Testis (tissue), 2 donors: ENCODE results near the gene FAM240A.

ENCODE experiments used
- POLR2A ChIP-seq: fragments of 450-650 bp; IDR thresholded peaks from one replicate; pipeline ENCODE4 v1.6.1; 2017; ENCODE audit warnings: antibody characterized with exemption, mild to moderate bottlenecking, moderate library complexity
- TF ChIP-seq, protein P1 (sequence below), 3 experiments: fragments of 450-650 bp in 2 of 3; fragments of 200-600 bp in 1 of 3; sonication (generic) in 1 of 3; IDR thresholded peaks; one replicate each; pipeline ENCODE4 v1.5.1; 2016 to 2019; ENCODE audit warnings: antibody characterized with exemption in 3 of 3, mild to moderate bottlenecking in 2 of 3, moderate library complexity in 1 of 3

- TF ChIP-seq, protein P1, sequence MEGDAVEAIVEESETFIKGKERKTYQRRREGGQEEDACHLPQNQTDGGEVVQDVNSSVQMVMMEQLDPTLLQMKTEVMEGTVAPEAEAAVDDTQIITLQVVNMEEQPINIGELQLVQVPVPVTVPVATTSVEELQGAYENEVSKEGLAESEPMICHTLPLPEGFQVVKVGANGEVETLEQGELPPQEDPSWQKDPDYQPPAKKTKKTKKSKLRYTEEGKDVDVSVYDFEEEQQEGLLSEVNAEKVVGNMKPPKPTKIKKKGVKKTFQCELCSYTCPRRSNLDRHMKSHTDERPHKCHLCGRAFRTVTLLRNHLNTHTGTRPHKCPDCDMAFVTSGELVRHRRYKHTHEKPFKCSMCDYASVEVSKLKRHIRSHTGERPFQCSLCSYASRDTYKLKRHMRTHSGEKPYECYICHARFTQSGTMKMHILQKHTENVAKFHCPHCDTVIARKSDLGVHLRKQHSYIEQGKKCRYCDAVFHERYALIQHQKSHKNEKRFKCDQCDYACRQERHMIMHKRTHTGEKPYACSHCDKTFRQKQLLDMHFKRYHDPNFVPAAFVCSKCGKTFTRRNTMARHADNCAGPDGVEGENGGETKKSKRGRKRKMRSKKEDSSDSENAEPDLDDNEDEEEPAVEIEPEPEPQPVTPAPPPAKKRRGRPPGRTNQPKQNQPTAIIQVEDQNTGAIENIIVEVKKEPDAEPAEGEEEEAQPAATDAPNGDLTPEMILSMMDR (IDR thresholded peaks at IDR 0.05), result no peak
- no peak for TF ChIP-seq POLR2A
Observed at GRCh38 chr3:46576879-46577278, 35.4 kb upstream of the FAM240A start.
